Smooth muscle cell (in vitro differentiated cells): ENCODE measurements around the gene PRSS2. TPM values are rescaled to one million over a fixed set of nuclear protein-coding genes. Genes with fewer than 3 reads are reported as not detected.

Source experiments
- DNase-seq: peaks from one replicate; lab custom pipeline; 2025; ENCODE audit not compliant: unreplicated experiment; lab: John Stamatoyannopoulos, UW
- H2AFZ ChIP-seq: fragments of 200-600 bp; sonication (generic); 2 replicates; pipeline ENCODE4 v1.6.0; 2016; ENCODE audit warnings: antibody characterized with exemption, low read depth, mild to moderate bottlenecking
- H3F3A ChIP-seq: fragments of 200-600 bp; sonication (generic); 2 replicates; pipeline ENCODE4 v1.6.0; 2017; ENCODE audit warnings: antibody characterized with exemption, low read depth
- H3K27ac ChIP-seq: fragments of 200-600 bp; sonication (generic); 2 replicates; pipeline ENCODE4 v1.5.1; 2016; ENCODE audit warnings: low read depth, mild to moderate bottlenecking
- H3K27me3 ChIP-seq: fragments of 200-600 bp; sonication (generic); 2 replicates; pipeline ENCODE4 v1.6.1; 2016; ENCODE audit warnings: low read depth, mild to moderate bottlenecking
- H3K36me3 ChIP-seq: fragments of 200-600 bp; sonication (generic); 2 replicates; pipeline ENCODE4 v1.5.1; 2016; ENCODE audit warnings: low read depth
- H3K4me1 ChIP-seq: fragments of 200-600 bp; sonication (generic); 2 replicates; pipeline ENCODE4 v1.5.1; 2016; ENCODE audit warnings: low read depth
- H3K4me2 ChIP-seq: fragments of 200-600 bp; sonication (generic); 2 replicates; pipeline ENCODE4 v1.6.0; 2016; ENCODE audit warnings: mild to moderate bottlenecking
- H3K4me3 ChIP-seq: fragments of 200-600 bp; sonication (generic); 2 replicates; pipeline ENCODE4 v1.5.1; 2016; ENCODE audit warnings: mild to moderate bottlenecking
- H3K79me2 ChIP-seq: fragments of 200-600 bp; sonication (generic); 2 replicates; pipeline ENCODE4 v1.6.0; 2016; ENCODE audit warnings: low read depth, mild to moderate bottlenecking
- H3K9ac ChIP-seq: fragments of 200-600 bp; sonication (generic); 2 replicates; pipeline ENCODE4 v1.6.0; 2016; ENCODE audit warnings: low read depth
- H3K9me3 ChIP-seq: fragments of 200-600 bp; sonication (generic); replicated peaks from 2 replicates; pipeline ENCODE4 v1.5.1; 2016; ENCODE audit warnings: low read depth
- H4K20me1 ChIP-seq: fragments of 200-600 bp; sonication (generic); 2 replicates; pipeline ENCODE4 v1.6.0; 2016; ENCODE audit warnings: low read depth
- WGBS: methylation state at CpG from one replicate; pipeline ENCODE4 v1.1.7; 2016; ENCODE audit warnings: low lambda C conversion rate; 5-methylcytosine and 5-hydroxymethylcytosine counted together
- polyA plus RNA-seq: library from polyadenylated mRNA; unstranded; fragments of >200 nt; fragmentation: Nextera tagmentation; extraction: Ambion mirVana; gene quantifications from 2 replicates; pipeline ENCODE4 v1.2.1, GENCODE V29; 2016
- total RNA-seq: library from RNA; depleted of rRNA; stranded (reverse); fragments of >200 nt; gene quantifications from 2 replicates; pipeline ENCODE4 v1.2.3, GENCODE V29; 2014
- TF ChIP-seq, protein P1 (sequence below): fragments of 200-600 bp; sonication (generic); IDR thresholded peaks from 2 replicates; pipeline ENCODE4 v1.5.1; 2017; ENCODE audit warnings: borderline replicate concordance, mild to moderate bottlenecking, antibody characterized with exemption; ENCODE audit not compliant: insufficient read depth, poor library complexity, severe bottlenecking

The PRSS2 gene
- total and polyA plus RNA-seq, 2 experiments from 2014 or later: not detected

DNA sequence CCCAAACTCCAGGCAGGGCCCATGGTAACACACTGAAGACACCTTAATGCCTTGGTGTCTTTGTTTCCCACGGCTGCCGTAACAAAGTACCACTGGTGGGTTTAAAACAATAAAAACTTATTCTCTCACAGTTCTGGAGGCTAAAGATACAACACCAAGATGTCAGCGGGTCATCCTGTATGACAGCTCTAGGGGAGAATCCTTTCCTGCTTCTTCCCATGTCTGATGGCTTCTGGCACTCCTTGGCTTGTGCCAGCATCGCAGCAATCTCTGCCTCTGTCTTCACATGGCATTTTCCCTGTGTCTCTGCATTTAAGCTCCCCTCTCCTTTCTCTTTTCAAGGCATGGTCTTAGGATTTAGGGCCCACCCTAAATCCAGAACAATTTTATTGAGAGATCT lies 33.1 kb downstream of the PRSS2 start:
- Histone ChIP-seq H3K27me3 (peaks cover 16% of the 10 kb centered on the region), H3K9me3 (no peaks in the 10 kb centered on the region), H2AFZ (no peak overlapping the region), H3K27ac (no peak overlapping the region), H3K36me3 (no peaks in the 10 kb centered on the region), H3K79me2 (no peaks in the 10 kb centered on the region), H3K4me3 (no peak overlapping the region), H3K4me1 (no peaks in the 10 kb centered on the region), H4K20me1 (no peaks in the 10 kb centered on the region), H3K4me2 (no peak overlapping the region), H3K9ac (no peak overlapping the region), H3F3A (no peaks in the 10 kb centered on the region)
- WGBS: 93% methylated on average over 4 of the region's 4 CpGs
- no peak for DNase-seq
- TF ChIP-seq, protein P1, sequence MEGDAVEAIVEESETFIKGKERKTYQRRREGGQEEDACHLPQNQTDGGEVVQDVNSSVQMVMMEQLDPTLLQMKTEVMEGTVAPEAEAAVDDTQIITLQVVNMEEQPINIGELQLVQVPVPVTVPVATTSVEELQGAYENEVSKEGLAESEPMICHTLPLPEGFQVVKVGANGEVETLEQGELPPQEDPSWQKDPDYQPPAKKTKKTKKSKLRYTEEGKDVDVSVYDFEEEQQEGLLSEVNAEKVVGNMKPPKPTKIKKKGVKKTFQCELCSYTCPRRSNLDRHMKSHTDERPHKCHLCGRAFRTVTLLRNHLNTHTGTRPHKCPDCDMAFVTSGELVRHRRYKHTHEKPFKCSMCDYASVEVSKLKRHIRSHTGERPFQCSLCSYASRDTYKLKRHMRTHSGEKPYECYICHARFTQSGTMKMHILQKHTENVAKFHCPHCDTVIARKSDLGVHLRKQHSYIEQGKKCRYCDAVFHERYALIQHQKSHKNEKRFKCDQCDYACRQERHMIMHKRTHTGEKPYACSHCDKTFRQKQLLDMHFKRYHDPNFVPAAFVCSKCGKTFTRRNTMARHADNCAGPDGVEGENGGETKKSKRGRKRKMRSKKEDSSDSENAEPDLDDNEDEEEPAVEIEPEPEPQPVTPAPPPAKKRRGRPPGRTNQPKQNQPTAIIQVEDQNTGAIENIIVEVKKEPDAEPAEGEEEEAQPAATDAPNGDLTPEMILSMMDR: no peak

DNA sequence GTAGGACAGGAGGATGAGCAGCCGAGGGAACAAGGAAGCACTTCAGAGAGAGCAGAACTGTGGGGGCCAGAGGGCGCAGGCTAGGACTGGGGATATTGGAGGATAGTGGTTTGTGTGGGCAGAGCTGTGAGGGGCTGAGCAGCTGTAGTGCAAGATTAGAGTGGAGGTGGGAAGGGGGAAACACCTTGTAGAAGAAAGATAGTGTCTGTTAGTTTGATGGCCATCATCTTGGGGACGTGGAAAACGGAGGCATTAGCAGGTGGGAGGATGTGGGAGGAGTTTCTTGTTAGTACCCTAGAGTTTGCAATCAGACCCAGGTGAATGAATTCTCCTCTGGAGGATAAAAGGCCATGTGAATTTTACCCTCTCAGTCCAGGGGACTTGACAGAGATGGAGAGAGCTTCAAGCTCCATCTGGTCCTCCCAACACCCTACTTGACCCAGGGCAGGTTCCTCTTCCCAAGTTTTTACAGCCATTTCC lies 34.0 kb downstream of the PRSS2 start:
- Histone ChIP-seq H3K9ac (no peak overlapping the region), H3K27me3 (peaks cover 8% of the 10 kb centered on the region), H3K4me1 (no peaks in the 10 kb centered on the region), H4K20me1 (no peaks in the 10 kb centered on the region), H2AFZ (no peak overlapping the region), H3F3A (no peaks in the 10 kb centered on the region), H3K27ac (no peak overlapping the region), H3K36me3 (no peaks in the 10 kb centered on the region), H3K4me3 (no peak overlapping the region), H3K4me2 (no peak overlapping the region), H3K79me2 (no peaks in the 10 kb centered on the region), H3K9me3 (no peaks in the 10 kb centered on the region)
- 56% methylated on average over 4 of the region's 4 CpGs for WGBS
- TF ChIP-seq, protein P1: no peak
- no peak for DNase-seq

DNA sequence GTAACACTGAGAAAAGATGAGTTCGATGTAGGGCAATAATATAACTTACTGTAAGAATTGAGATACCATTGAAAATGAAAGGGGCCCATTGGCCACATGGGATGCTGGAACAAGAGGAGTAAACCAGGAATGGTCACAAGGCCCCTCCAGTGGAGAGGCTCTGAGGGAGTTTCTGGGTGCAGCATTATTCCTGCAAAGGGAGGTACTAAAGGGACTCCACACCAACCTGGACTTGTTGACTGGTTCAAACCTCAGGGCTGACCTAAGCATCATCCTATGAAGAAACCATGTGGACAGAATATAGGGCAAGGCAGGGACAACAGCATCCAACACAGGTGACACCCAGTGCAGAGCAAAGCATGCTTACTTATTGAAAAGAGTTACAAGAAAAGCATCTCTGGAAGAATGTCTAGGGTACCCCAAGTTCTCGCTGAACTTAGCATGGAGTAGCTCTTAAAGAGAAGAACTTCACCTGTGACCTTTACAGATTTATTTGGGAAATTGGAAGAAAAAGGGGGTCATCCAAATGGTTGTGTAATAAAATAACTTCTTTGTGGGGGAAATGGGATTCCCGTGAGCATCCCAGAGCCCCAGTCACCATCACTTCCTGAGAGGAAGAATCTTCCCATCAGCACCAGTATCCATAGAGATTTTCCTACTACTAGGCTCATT lies 34.7 kb downstream of the PRSS2 start:
- TF ChIP-seq, protein P1: no peak
- Histone ChIP-seq H3K36me3 (no peaks in the 10 kb centered on the region), H3K4me2 (no peak overlapping the region), H3K27me3 (peaks cover under 1% of the 10 kb centered on the region), H3K4me1 (no peaks in the 10 kb centered on the region), H3K9ac (no peak overlapping the region), H4K20me1 (no peaks in the 10 kb centered on the region), H3F3A (no peaks in the 10 kb centered on the region), H3K79me2 (no peaks in the 10 kb centered on the region), H3K4me3 (no peak overlapping the region), H3K27ac (no peak overlapping the region), H3K9me3 (no peaks in the 10 kb centered on the region), H2AFZ (no peak overlapping the region)
- no peak for DNase-seq
- WGBS: 87% methylated on average over 3 of the region's 3 CpGs

DNA sequence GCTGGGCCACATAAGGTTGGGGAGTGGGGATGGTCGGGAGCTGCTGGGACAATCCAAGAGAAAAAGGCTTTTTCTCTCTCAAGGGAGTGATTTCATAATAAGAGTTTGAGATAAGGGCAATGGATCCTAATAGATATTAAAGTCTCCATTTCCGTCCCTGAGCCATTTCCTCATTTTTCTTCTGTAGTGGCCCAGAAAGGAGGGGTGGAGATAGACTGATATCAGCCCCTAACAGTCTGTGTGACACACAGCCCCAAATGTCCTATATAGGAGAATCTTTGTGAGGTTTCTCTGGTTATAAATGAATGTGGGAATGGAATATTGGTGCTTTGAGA lies 35.2 kb downstream of the PRSS2 start:
- 74% methylated on average over 2 of the region's 2 CpGs for WGBS

More for the DNA sequence above, 35.2 kb downstream of the PRSS2 start:
- Histone ChIP-seq H3K27ac (no peak overlapping the region), H3K4me1 (no peaks in the 10 kb centered on the region), H3K36me3 (no peaks in the 10 kb centered on the region), H4K20me1 (no peaks in the 10 kb centered on the region), H3K27me3 (no peaks in the 10 kb centered on the region), H3K9me3 (no peaks in the 10 kb centered on the region), H3K4me3 (no peak overlapping the region), H3K4me2 (no peak overlapping the region), H3K9ac (no peak overlapping the region), H3F3A (no peaks in the 10 kb centered on the region), H2AFZ (no peak overlapping the region), H3K79me2 (no peaks in the 10 kb centered on the region)
- DNase-seq: no peak
- TF ChIP-seq, protein P1: no peak
